ENCODE results near the gene ESD.

- TF ChIP-seq POLR2AphosphoS5 (IDR thresholded peaks at IDR 0.05; ENCODE audit: low read depth, low read length) (no peak), SIN3A (IDR thresholded peaks at IDR 0.05; ENCODE audit: borderline replicate concordance, insufficient read depth, low read length) (no peak), REST (IDR thresholded peaks at IDR 0.05; ENCODE audit: insufficient read depth in 1 of 2, low read depth in 2 of 2, low read length in 2 of 2) (no peak), TAF1 (IDR thresholded peaks at IDR 0.05; ENCODE audit: borderline replicate concordance, insufficient read depth, low read length) (no peak)
These were observed 47.0 kb downstream of the ESD start for GRCh38 chr13:46749951-46750350.

Data from PFSK-1 (cell line).